ENCODE results near the gene C4orf33.

Gene C4orf33

DNA sequence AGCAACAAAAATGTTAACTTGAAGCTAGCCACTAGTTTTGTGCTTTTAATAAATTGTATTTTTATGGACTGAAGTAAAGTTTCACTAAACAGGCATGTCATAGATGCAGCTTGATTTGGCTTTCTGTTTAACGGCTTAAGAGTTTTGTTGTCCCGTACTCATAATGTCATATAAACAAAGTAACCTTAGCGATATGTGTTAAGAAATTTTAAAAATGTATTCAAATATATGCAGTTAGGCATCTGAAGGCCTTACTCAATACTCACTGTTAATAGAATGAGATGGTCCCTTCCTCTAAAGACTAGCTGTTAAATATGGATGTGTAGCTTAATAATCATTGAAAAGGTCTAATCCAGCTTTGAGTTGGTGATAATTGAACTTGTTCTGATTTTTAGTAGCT, 1.6 kb upstream of the C4orf33 start:
- no peak for DNase-seq (ENCODE audit: low spot score)
- in situ Hi-C loops (cut with MboI; ENCODE audit: low pct_unique_long_range_greater_than_20kb, low sequenced_read_pairs, unreplicated experiment): no loop called here
- TF ChIP-seq, protein P1, sequence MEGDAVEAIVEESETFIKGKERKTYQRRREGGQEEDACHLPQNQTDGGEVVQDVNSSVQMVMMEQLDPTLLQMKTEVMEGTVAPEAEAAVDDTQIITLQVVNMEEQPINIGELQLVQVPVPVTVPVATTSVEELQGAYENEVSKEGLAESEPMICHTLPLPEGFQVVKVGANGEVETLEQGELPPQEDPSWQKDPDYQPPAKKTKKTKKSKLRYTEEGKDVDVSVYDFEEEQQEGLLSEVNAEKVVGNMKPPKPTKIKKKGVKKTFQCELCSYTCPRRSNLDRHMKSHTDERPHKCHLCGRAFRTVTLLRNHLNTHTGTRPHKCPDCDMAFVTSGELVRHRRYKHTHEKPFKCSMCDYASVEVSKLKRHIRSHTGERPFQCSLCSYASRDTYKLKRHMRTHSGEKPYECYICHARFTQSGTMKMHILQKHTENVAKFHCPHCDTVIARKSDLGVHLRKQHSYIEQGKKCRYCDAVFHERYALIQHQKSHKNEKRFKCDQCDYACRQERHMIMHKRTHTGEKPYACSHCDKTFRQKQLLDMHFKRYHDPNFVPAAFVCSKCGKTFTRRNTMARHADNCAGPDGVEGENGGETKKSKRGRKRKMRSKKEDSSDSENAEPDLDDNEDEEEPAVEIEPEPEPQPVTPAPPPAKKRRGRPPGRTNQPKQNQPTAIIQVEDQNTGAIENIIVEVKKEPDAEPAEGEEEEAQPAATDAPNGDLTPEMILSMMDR (IDR thresholded peaks at IDR 0.05; ENCODE audit: extremely low read depth, insufficient read depth, missing control alignments): no peak

DNA sequence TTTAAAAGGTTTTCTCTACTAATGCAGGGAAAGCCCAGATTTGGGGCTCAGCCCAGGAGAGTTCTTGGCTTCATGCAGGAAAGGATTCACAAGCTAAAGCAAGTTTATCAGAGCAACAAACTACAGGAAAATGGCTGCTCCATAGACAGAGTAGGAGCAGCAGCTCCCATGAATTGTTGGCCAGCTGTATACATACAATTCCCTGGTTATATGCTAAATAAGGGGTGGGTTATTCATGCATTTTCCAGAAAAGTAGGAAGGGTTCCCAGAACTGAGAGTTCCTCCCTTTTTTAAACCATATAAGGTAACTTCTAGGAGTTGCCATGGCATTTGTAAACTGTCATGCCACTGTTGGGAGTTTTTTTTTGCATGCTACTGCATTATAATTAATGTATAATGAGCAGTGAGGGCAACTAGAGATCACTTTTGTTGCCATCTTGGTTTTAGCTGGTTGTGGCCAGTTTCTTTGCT, 2.6 kb downstream of the C4orf33 start:
- TF ChIP-seq, protein P1 (IDR thresholded peaks at IDR 0.05; ENCODE audit: extremely low read depth, insufficient read depth, missing control alignments): no peak
- in situ Hi-C loops (cut with MboI; ENCODE audit: low pct_unique_long_range_greater_than_20kb, low sequenced_read_pairs, unreplicated experiment): no loop called here
- no peak for DNase-seq (ENCODE audit: low spot score)

DNA sequence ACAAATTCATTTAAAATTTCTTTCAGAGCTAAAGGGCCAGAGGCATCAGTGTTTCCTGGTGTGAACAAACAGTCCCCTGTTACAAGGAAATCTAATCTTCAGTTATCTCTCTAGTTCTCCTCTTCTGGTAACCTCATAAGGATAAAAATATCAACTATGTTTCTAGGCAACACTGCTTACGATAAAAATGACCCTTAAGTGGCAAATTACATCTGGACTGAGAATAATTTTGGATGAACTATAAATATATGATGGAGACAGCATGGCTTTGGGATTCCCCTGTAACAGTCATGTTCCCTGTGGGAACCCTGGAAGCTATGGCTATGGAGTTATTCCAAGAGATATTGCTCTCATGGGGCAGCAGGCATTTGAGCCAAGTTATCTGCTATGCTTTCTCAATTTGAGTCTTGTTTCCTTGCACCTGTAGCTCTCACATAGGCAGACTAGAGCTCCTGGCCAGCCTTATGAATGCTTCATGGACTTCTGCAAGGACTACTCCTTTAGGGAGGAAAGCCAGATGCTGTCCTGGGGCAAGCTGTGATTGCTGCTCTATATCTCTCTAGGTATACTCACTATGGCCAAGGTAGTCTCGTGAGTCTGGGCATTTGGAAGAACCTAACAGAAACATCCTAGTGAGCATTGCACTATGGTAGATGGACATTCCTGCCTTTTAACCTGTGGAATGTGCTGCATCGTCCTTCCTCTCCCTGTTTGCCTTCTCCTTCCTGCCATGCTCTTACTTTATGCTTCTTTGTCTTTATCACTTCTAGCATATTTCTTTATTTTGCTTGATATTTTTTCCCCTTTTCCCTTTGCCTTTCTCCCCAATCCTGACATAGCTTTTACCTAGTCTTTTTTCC, 14.2 kb downstream of the C4orf33 start:
- in situ Hi-C loops (cut with MboI; ENCODE audit: low pct_unique_long_range_greater_than_20kb, low sequenced_read_pairs, unreplicated experiment): no loop called here
- DNase-seq (ENCODE audit: low spot score): no peak
- TF ChIP-seq, protein P1 (IDR thresholded peaks at IDR 0.05; ENCODE audit: extremely low read depth, insufficient read depth, missing control alignments): no peak

DNA sequence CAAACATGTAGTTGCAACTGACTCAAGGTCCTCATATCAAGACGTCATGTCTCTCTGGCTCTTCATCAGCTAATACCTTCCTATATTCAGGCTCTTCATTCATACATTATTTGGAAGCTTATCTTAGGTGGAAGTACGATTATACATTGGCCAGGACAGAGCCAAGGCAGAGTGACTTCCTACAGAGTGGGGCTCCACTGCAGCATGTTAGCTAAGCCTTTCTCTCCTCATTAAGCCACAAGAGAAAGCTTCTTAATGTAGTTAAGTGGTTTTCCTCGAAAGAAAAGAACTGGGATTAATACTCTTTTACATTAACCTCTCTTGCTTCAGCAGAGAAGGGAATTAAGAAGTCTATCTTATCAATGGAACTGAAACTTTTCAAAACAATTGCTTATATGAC, 15.0 kb downstream of the C4orf33 start:
- TF ChIP-seq, protein P1 (IDR thresholded peaks at IDR 0.05; ENCODE audit: extremely low read depth, insufficient read depth, missing control alignments): no peak
- no peak for DNase-seq (ENCODE audit: low spot score)
- in situ Hi-C loops (cut with MboI; ENCODE audit: low pct_unique_long_range_greater_than_20kb, low sequenced_read_pairs, unreplicated experiment): no loop called here

DNA sequence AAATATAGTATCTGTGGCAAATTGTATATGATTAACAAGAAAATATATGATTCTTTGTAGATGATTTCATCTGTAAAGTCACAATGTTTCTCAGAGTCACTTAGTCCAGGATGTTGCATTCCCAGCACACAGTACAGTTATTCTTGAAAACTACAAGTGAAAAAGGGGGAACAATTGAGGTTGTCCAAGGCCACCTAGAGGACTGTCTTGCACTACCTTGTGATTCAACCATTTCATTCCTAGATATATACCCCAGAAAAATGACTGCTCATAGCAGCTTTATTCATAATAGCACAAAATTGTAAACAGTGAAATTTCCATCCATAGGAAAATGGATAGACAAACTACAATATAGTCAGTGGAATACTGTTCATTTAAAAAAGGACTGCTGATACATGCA, 16.0 kb downstream of the C4orf33 start:
- in situ Hi-C loops (cut with MboI; ENCODE audit: low pct_unique_long_range_greater_than_20kb, low sequenced_read_pairs, unreplicated experiment): no loop called here
- TF ChIP-seq, protein P1 (IDR thresholded peaks at IDR 0.05; ENCODE audit: extremely low read depth, insufficient read depth, missing control alignments): peak; percentile 9
- DNase-seq (ENCODE audit: low spot score): no peak

DNA sequence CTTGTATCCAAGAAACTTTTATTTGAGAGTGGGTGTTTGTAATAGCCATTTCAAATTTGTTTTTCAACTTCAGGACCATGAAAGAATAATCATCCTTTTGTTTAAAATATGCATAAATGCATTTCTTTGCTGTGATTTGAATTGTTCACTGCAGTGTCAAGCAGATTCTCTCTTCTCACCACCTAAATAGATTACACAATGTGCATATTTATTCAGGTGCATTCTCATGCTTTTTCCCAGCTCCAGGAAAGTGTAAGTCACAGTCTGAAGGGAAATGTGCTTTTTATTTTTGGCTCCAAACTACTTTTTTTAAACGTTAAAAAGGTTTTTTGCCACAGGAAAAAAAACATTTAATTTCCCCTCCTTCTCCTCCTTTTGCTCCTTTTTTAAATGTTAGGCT, 17.5 kb downstream of the C4orf33 start:
- TF ChIP-seq, protein P1 (IDR thresholded peaks at IDR 0.05; ENCODE audit: extremely low read depth, insufficient read depth, missing control alignments): no peak
- no peak for DNase-seq (ENCODE audit: low spot score)
- in situ Hi-C loops (cut with MboI; ENCODE audit: low pct_unique_long_range_greater_than_20kb, low sequenced_read_pairs, unreplicated experiment): no loop called here
